GM19099 (cell line): ENCODE results near the gene CUL1.

Experiments used
- POLR2A ChIP-seq: IDR thresholded peaks from 3 replicates; pipeline ENCODE4 v1.6.1; 2011; ENCODE audit warnings: low read depth; ENCODE audit not compliant: insufficient read length; ENCODE audit errors: extremely low read depth

CUL1 gene

DNA sequence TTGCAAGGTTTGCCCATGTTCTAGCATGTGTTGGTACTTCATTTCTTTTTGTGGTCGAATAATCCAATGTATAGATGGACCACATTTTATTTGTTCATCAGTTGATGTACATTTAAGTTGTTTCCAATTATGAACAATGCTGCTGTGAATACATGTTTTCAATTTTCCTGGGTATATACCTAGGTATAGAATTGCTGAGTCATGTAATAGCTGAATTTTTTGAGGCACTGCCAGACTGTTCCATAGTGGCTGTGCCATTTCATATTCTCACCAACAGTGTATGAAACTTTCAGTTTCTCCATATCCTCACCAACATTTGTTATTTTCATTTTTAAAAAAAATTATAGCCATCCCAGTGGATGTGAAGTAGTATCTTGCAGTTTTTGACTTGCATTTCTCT lies 94.9 kb downstream of the CUL1 start:
- TF ChIP-seq POLR2A, result no peak

DNA sequence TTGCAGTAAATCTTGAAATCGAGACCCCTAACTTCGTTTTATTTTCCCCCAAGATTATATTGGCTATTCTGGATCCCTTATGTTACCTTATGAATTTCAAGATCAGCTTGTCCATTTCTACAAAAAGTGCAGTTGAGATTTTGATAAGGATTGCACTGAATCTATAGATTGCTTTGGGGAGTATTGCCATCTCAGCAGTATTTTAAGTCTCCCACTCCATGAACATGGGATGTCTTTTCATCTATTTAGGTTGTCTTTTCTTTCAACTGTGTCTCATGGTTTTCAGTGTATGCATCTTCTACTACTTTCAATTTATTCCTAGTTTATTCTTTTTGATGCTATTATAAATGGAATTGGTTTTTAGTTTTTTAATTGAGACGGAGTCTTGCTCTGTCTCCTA lies 95.8 kb downstream of the CUL1 start:
- TF ChIP-seq POLR2A, result no peak

- no peak for TF ChIP-seq POLR2A
Measured at GRCh38 chr7:148796841-148797240, 98.1 kb downstream of the CUL1 start.

DNA sequence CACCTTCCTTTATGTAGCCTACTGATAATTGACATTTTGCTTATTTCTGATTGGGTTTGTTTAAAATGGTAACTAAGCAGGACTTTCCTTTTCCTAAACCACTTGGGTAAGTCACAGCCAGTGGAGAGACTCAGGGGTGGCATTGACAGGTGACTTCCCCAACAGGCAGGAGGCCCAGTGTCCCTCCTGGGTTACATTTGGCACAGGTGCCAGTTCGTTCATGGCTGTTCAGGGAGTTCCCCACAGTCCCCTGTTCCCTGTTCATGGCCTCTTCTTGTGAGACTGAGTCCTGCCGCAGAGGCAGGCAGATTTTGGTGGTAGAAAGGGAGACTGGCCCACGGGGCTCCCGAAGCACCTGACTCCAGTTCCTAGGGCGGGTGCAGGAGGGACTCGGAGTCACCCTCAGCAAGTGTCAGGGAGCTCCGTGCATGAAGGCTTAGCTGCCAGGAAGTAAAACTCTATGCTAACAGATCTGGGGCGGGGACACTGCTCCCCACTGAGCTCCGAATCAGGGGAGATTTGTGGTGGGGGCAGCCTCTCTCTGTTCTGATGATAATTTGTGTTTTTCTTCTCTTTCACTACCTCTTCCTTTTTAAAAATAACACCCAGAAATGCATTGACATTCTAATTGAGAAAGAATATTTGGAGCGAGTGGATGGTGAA lies 101.3 kb downstream of the CUL1 start:
- no peak for TF ChIP-seq POLR2A

- TF ChIP-seq POLR2A, result no peak
Measured at GRCh38 chr7:148800677-148801076, 102.0 kb downstream of the CUL1 start.

GRCh38 chr7:148802101-148802493 lies 103.4 kb downstream of the CUL1 start:
- TF ChIP-seq POLR2A, result no peak

GRCh38 chr7:148803094-148803493 lies 104.4 kb downstream of the CUL1 start:
- TF ChIP-seq POLR2A, result no peak

DNA sequence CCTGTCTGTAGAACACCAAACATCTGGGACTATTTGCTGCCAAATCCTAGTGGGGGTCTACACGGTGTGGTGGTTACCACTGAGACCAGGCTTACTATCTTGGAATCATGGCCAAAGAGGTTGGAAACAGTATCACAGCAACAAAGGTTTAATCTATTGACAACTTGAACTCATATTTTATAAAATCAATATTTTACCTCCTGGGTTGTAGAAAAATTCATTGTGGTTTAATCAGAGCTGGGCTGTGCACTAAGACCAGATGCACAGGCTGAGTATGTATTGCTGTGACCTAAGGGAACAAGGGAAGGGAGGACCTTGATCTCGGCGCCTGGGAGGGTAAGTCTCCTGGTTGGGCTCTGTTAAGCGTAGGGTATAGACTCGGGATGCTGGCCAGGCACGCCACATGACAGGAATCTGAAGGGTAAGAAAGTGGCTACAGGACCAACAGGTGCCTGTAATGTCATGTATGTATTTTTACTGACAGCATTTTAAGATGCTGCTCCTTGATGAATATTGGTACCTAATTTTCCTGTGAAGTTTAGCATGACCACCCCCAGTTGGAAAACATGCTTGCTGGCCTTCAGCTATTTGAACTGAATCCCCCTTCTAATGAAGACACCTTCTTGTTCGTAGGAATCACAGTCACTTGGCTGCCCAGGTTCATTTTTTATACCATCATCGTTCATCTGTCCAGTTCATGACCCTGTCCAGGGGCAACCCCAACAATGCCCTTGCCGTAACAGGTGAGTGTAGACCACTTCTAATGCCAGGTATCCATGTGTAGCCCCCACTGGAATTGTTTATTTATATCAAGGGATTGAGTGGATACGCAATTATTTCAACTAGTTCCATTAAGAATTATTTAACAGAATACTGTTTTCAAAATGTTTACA lies 105.9 kb downstream of the CUL1 start:
- no peak for TF ChIP-seq POLR2A

- TF ChIP-seq POLR2A, result no peak
Measured at GRCh38 chr7:148806187-148806586, 107.5 kb downstream of the CUL1 start.

DNA sequence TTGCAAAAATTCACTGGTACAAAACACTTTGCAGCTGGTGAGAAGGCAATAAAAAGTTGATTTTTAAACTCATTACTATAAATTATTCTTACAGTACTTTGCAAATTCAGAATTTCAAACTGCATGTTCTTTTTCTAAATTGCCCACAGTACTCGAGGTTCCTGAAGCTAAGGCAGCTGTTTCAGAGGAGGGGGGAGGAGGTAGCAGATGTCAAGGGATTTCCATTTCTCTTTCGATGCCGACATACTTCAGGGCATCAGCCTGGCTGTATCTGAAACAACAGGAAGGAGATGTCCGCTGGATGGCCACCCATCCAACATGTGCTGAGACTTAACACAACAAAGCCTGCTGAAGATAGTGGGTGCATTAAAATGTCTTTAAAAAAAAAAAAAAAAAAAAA lies 108.7 kb downstream of the CUL1 start:
- no peak for TF ChIP-seq POLR2A

- no peak for TF ChIP-seq POLR2A
Measured at GRCh38 chr7:148809856-148810255, 111.2 kb downstream of the CUL1 start.

DNA sequence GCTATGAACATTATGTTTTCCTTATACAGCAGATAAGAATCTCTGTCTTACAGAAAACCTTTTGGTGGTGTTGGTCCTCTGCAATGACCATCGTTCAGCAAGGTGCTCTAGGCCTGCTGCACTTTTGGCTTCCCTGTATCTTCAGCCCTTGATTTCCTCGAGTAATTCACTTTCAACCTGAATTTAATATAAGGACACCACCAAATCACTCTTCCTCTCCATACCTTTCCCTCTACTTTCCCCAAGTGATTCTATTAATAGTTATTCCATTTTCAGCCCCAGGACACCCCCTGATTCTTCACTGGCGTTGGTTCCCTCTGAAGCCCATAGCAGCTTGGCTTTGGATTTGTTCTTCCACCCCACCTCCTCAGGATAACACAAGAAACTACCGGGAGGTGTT lies 113.2 kb downstream of the CUL1 start:
- TF ChIP-seq POLR2A, result no peak

GRCh38 chr7:148813890-148814289 lies 115.2 kb downstream of the CUL1 start:
- TF ChIP-seq POLR2A, result no peak

DNA sequence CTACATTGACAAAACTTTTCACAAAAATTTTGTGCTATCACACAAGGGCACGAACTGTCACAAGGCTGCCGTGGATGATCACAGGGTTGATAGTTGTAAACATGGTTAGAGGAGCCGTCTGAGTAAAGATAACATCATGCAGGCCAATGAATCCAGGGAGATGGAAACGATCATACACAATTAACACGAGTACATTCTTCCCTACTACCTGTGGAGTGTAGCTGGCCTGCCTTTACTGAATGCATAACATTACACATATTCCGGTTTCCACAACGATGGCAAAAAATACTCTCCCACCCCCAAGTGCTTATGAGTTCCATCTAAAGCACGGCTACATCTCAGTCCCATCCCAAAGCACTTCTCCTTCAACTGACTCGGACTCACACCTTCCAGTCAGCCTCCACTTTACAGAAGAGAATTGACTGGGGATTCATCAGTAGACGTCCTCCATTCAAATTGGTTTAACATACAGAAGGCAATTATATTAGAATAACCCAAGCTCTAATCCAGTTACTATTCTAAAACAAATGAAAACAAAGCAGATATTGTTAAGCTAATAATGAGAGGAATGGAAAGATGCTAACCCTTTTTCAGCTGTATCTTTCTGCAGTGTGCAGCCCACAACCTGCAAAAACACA lies 116.3 kb downstream of the CUL1 start:
- no peak for TF ChIP-seq POLR2A

GRCh38 chr7:148815612-148816011 lies 116.9 kb downstream of the CUL1 start:
- TF ChIP-seq POLR2A, result no peak
